A673 (cell line): Measurements from ENCODE around the gene TSPOAP1. TPM values are rescaled to one million over a fixed set of nuclear protein-coding genes. Genes with fewer than 3 reads are reported as not detected.

Experiments
- BruUV-seq: library from RNA; stranded (reverse); fragments of 400-500 nt; replicated peaks from 2 replicates; lab custom pipeline; 2021; lab: Mats Ljungman, UMichigan
- CTCF ChIA-PET: fragments of 300-600 bp; sonication (Branson Sonifier 250); formaldehyde crosslinking; loops from one replicate; lab custom pipeline; 2022; ENCODE audit warnings: antibody characterized with exemption; lab: Charles Lee
- POLR2A ChIA-PET: fragments of 300-600 bp; sonication (Branson Sonifier 250); formaldehyde crosslinking; loops from one replicate; lab custom pipeline; 2022; ENCODE audit warnings: antibody characterized with exemption; ENCODE audit not compliant: low non-redundant PET; lab: Charles Lee
- DNase-seq: peaks from one replicate; pipeline ENCODE4 v3.0.0-alpha.2; 2015; ENCODE audit warnings: low spot score
- H3K27ac ChIP-seq: fragments of 200-600 bp; sonication (generic); 2 replicates; pipeline ENCODE4 v1.5.1; 2016; ENCODE audit warnings: mixed run types, low read depth, mild to moderate bottlenecking, mixed read lengths, antibody characterized with exemption, low read length; ENCODE audit not compliant: poor library complexity, severe bottlenecking
- H3K27me3 ChIP-seq: fragments of 200-600 bp; sonication (generic); replicated peaks from 2 replicates; pipeline ENCODE4 v1.6.1; 2017; ENCODE audit warnings: mixed run types, low read depth, mild to moderate bottlenecking, mixed read lengths, antibody characterized with exemption, low read length; ENCODE audit not compliant: insufficient read depth, poor library complexity
- H3K36me3 ChIP-seq: fragments of 200-600 bp; sonication (generic); 2 replicates; pipeline ENCODE4 v1.6.1; 2016; ENCODE audit warnings: mixed run types, mild to moderate bottlenecking, mixed read lengths, antibody characterized with exemption, low read length; ENCODE audit not compliant: insufficient read depth, poor library complexity, severe bottlenecking
- H3K4me1 ChIP-seq: fragments of 200-600 bp; sonication (generic); 2 replicates; pipeline ENCODE4 v1.6.1; 2017; ENCODE audit warnings: mixed run types, mild to moderate bottlenecking, mixed read lengths, antibody characterized with exemption, low read length; ENCODE audit not compliant: insufficient read depth, poor library complexity, severe bottlenecking
- H3K4me3 ChIP-seq: fragments of 200-600 bp; sonication (generic); 2 replicates; pipeline ENCODE4 v1.5.1; 2016; ENCODE audit warnings: low read depth, mixed run types, mild to moderate bottlenecking, mixed read lengths, low read length; ENCODE audit not compliant: poor library complexity, severe bottlenecking
- H3K9me3 ChIP-seq: fragments of 200-600 bp; sonication (generic); 2 replicates; pipeline ENCODE4 v1.6.1; 2016; ENCODE audit warnings: mixed run types, low read depth, mild to moderate bottlenecking, mixed read lengths, antibody characterized with exemption, low read length; ENCODE audit not compliant: poor library complexity, severe bottlenecking
- CTCF ChIP-seq: fragments of 300-800, 200-600 bp; sonication (generic); conservative IDR thresholded peaks from 2 replicates; pipeline ENCODE4 v1.5.1; 2017; ENCODE audit warnings: low read depth, mild to moderate bottlenecking, antibody characterized with exemption, low read length, moderate library complexity, mixed read lengths
- EZH2 ChIP-seq: fragments of 200-600 bp; sonication (generic); IDR thresholded peaks from 2 replicates; pipeline ENCODE4 v1.6.1; 2017; ENCODE audit warnings: borderline replicate concordance, low read depth, mild to moderate bottlenecking, mixed read lengths, antibody characterized with exemption, low read length; ENCODE audit not compliant: poor library complexity, severe bottlenecking
- intact Hi-C: fragments of 100-400 bp; cut with micrococcal nuclease; formaldehyde crosslinking; loops from one replicate; pipeline ENCODE4 v1.10.0; 2022; ENCODE audit not compliant: unreplicated experiment
- total RNA-seq: library from RNA; stranded (reverse); gene quantifications from 2 replicates; pipeline ENCODE4 v1.2.3, GENCODE V29; 2021

TSPOAP1 gene
- total RNA-seq, 1 experiment from 2014 or later: 0.21 TPM

GRCh38 chr17:58362368-58363014 lies 33.9 kb upstream of the TSPOAP1 start:
- DNase-seq: no peak
- Histone ChIP-seq H3K27ac (no peak overlapping the region), H3K27me3 (peaks cover 10% of the 10 kb centered on the region), H3K36me3 (no peaks in the 10 kb centered on the region), H3K4me3 (no peak overlapping the region), H3K9me3 (no peaks in the 10 kb centered on the region), H3K4me1 (no peaks in the 10 kb centered on the region)
- CTCF ChIA-PET: no interaction called here
- intact Hi-C loops: no loop called here
- TF ChIP-seq CTCF (no peak), EZH2 (no peak)
- POLR2A ChIA-PET: interaction anchor here (0.7 kb wide), 1 partner anchor 155 kb away, joined by 3 read pairs; no protein-coding TSS in a partner anchor
- BruUV-seq: no TSS peak

- no peaks in the 10 kb centered on the region for H3K4me1 ChIP-seq
- peaks cover 6% of the 10 kb centered on the region for H3K27me3 ChIP-seq
- no peak for TF ChIP-seq CTCF
- TF ChIP-seq EZH2: no peak
- no peak overlapping the region for H3K4me3 ChIP-seq
- POLR2A ChIA-PET: no interaction called here
- CTCF ChIA-PET: no interaction called here
- no TSS peak for BruUV-seq
- no peaks in the 10 kb centered on the region for H3K9me3 ChIP-seq
- DNase-seq: no peak
- H3K36me3 ChIP-seq: no peaks in the 10 kb centered on the region
- intact Hi-C loops: no loop called here
- H3K27ac ChIP-seq: no peak overlapping the region
Measured at GRCh38 chr17:58360296-58361063, 31.9 kb upstream of the TSPOAP1 start.

GRCh38 chr17:58358408-58359172 lies 30.0 kb upstream of the TSPOAP1 start:
- Histone ChIP-seq H3K27ac (no peak overlapping the region), H3K9me3 (no peaks in the 10 kb centered on the region), H3K36me3 (no peaks in the 10 kb centered on the region), H3K27me3 (peaks cover 6% of the 10 kb centered on the region), H3K4me1 (no peaks in the 10 kb centered on the region), H3K4me3 (no peak overlapping the region)
- no TSS peak for BruUV-seq
- no peak for DNase-seq
- ChIA-PET CTCF (no interaction called here), POLR2A (no interaction called here)
- TF ChIP-seq CTCF (no peak), EZH2 (no peak)
- intact Hi-C loops: no loop called here
